Nephron progenitor cell (in vitro differentiated cells): ENCODE measurements around the gene XRCC5.

Source experiments
- DNase-seq: peaks from one replicate; pipeline ENCODE4 v3.0.0; 2021
- H3K27ac Mint-ChIP-seq: 2 replicates; pipeline ENCODE4 v1.8.0; 2021; ENCODE audit warnings: mild to moderate bottlenecking, moderate library complexity, mixed read lengths
- H3K27me3 Mint-ChIP-seq: 2 replicates; pipeline ENCODE4 v1.8.0; 2021; ENCODE audit warnings: mild to moderate bottlenecking, low read depth, mixed read lengths; ENCODE audit not compliant: poor library complexity
- H3K36me3 Mint-ChIP-seq: 2 replicates; pipeline ENCODE4 v1.8.0; 2021; ENCODE audit warnings: low read depth, mixed read lengths
- H3K4me1 Mint-ChIP-seq: 2 replicates; pipeline ENCODE4 v1.8.0; 2021; ENCODE audit warnings: mixed read lengths
- H3K4me3 Mint-ChIP-seq: 2 replicates; pipeline ENCODE4 v1.8.0; 2021; ENCODE audit warnings: mild to moderate bottlenecking, moderate library complexity, mixed read lengths
- H3K9me3 Mint-ChIP-seq: 2 replicates; pipeline ENCODE4 v1.8.0; 2021; ENCODE audit warnings: mild to moderate bottlenecking, moderate library complexity, mixed read lengths
- CTCF ChIP-seq: fragments of 200-600 bp; sonication (generic); IDR thresholded peaks from 2 replicates; pipeline ENCODE4 v1.5.0; 2021; ENCODE audit warnings: antibody characterized with exemption

Gene XRCC5

GRCh38 chr2:216092646-216093045 is 16.5 kb upstream of the XRCC5 start:
- Mint-ChIP-seq H3K4me1 (peaks cover 12% of the 10 kb centered on the region), H3K27ac (peak overlapping the region; percentile 68), H3K4me3 (no peak overlapping the region), H3K9me3 (no peaks in the 10 kb centered on the region), H3K27me3 (no peaks in the 10 kb centered on the region), H3K36me3 (peaks cover 22% of the 10 kb centered on the region)
- no peak for DNase-seq
- TF ChIP-seq CTCF, result no peak

DNA sequence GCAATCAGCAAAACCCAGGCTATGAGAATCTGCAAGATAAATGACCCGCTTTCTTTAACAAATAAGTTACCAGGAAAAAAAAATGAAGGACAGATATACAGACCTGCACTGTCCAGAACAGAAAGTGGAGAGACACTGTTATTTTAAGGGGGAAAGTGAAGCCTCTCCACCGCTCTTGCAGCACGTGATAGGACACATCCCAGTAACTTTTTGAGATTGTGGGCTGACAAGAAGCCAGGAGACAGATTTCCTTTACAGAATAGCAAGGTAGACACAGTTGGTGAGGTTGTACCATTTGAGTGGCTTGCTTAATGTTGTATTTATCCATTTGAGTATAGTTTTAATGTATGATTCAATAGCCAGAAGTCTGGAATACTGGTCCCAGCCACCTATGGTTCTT is 14.4 kb upstream of the XRCC5 start:
- Mint-ChIP-seq H3K4me3 (no peak overlapping the region), H3K4me1 (peaks cover 12% of the 10 kb centered on the region), H3K27ac (no peak overlapping the region), H3K27me3 (no peaks in the 10 kb centered on the region), H3K36me3 (peaks cover 15% of the 10 kb centered on the region), H3K9me3 (no peaks in the 10 kb centered on the region)
- no peak for TF ChIP-seq CTCF
- no peak for DNase-seq

DNA sequence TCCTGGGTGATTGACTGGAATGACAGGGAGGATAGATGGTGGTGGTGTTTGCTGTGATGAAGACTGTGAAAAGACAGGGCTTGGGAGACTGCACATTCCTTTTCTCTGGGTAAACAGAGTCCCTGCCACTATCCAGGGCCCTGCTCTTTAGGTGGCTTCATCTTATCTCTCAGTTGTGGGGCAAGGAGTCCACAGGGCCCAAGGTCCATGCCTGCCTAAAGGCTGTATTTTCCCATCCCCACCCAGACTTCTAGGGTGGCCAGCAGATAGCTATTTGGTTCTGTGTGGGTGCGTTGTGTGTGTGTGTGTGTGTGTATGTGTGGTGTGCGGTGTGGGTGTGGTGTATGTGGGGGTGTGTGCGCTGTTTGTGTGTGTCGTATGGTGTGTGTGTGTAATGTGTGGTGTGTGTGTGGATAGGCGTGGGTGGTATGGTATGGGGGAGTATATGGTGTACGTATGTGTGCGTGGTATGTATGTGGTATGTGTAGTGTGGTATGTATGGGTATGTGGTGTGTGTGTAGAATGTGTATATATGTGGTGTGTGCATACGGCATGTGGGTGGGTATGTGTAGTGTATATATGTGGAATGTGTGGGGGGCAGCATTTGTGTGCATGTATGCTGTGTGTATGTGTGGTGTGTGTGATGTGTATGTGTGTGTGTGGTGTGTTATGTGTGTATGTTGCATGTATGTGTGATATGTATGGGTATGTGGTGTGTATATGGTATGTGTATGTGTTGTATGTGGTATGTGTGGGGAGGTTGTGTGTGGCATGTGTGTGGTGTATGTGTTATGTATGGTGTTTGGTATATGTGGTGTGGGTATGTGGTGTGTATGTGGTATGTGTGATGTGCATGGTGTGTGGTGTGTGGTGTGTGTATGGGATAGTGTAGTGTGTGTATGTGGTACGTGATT is 10.5 kb upstream of the XRCC5 start:
- Mint-ChIP-seq H3K9me3 (no peaks in the 10 kb centered on the region), H3K27ac (no peak overlapping the region), H3K4me3 (no peak overlapping the region), H3K36me3 (peaks cover 29% of the 10 kb centered on the region), H3K27me3 (no peaks in the 10 kb centered on the region), H3K4me1 (peaks cover 5% of the 10 kb centered on the region)
- no peak for DNase-seq
- no peak for TF ChIP-seq CTCF

DNA sequence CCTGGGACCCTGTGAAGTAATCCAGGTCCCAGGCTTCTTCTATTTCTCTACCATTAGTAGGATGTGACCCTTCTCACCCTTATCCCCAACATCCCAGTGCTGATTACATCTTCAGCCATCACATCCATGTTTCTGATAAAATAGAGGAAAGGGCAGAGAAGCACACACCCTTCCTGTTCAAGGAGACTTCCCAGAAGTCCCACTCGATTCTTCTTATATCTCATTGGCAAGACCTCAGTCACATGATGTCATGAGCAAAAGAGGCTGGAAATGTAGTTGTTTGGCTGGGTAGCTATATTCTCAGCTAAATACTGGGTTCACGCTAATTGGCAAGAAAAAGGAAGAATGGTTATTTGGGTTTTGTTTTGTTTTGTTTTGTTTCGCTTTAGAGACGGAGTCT is 8.0 kb upstream of the XRCC5 start:
- H3K27ac Mint-ChIP-seq, result no peak overlapping the region
- TF ChIP-seq CTCF, result no peak
- no peaks in the 10 kb centered on the region for H3K9me3 Mint-ChIP-seq
- no peak for DNase-seq
- H3K4me3 Mint-ChIP-seq, result no peak overlapping the region
- H3K36me3 Mint-ChIP-seq, result peaks cover 23% of the 10 kb centered on the region
- peaks cover 16% of the 10 kb centered on the region for H3K4me1 Mint-ChIP-seq
- H3K27me3 Mint-ChIP-seq, result peaks cover 3% of the 10 kb centered on the region

DNA sequence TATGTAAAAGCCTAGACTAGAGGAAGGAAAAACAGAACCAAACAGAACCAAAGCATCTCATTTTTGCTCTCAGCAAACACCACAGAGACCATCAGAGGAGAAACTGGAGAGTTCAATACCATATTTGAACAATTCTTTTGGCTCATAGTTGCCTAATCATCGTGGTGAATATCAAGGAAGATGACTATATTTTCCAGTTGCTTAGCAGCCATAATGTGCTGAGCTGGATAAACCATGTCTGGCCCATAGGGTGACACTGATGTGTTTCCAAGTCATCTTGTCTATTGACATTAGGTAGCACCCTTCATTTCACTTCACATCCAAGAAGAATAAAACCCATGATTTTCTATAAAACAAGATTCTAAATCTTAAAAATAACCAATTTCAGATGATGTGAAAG is 5.9 kb upstream of the XRCC5 start:
- H3K36me3 Mint-ChIP-seq, result peaks cover 23% of the 10 kb centered on the region
- no peak overlapping the region for H3K4me3 Mint-ChIP-seq
- no peaks in the 10 kb centered on the region for H3K9me3 Mint-ChIP-seq
- H3K4me1 Mint-ChIP-seq, result peaks cover 30% of the 10 kb centered on the region
- peaks cover 3% of the 10 kb centered on the region for H3K27me3 Mint-ChIP-seq
- TF ChIP-seq CTCF, result no peak
- no peak for DNase-seq
- no peak overlapping the region for H3K27ac Mint-ChIP-seq

DNA sequence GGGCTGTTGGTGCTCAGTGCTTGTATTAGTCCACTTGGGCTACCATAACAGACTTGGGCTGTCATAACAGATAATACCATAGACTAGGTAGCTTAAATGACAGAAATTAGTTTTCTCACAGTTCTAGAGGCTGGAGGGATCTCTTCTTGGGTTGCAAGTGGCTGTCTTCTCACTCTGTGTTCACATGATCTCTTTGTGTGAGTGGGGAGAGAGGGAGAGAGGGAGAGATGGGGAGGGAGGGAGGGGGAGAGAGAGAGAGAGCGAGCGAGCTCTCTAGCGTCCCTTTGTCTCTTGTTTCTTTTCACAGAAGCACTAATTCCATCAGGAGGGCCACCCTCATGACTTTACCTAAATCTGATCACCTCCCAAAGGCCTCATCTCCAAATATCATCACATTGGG is 4.5 kb upstream of the XRCC5 start:
- H3K36me3 Mint-ChIP-seq, result peaks cover 21% of the 10 kb centered on the region
- peaks cover 41% of the 10 kb centered on the region for H3K4me1 Mint-ChIP-seq
- H3K27ac Mint-ChIP-seq, result no peak overlapping the region
- H3K27me3 Mint-ChIP-seq, result peaks cover 3% of the 10 kb centered on the region
- no peaks in the 10 kb centered on the region for H3K9me3 Mint-ChIP-seq
- no peak for TF ChIP-seq CTCF
- no peak for DNase-seq
- no peak overlapping the region for H3K4me3 Mint-ChIP-seq
